ENCODE measurements around the gene SPRR1B.

The SPRR1B gene

DNA sequence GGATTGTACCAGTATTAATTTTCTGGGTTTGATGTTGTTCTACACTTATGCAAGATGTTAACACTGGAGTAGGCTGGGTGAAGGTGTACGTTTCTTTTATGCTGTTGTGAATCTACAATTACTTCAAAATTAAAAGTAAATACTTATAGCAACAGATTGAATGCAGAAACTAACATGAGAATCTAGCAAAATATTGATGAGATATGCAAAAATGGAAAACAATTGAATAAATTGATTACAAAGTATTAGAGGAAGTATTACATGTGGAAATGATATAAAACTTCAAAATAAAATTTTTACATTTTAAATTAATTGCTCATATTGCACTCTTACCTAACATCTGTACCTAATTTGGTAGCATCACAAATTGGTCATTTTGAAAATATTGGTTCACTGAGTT lies 35.2 kb upstream of the SPRR1B start:
- TF ChIP-seq CTCF (IDR thresholded peaks at IDR 0.05; ENCODE audit: unreplicated experiment in 3 of 3) = no peak
- no peak overlapping the region for H3K4me3 Mint-ChIP-seq
- H3K4me1 Mint-ChIP-seq = no peaks in the 10 kb centered on the region
- H3K27me3 Mint-ChIP-seq (ENCODE audit: low read depth) = peaks cover 4% of the 10 kb centered on the region
- peaks cover 6% of the 10 kb centered on the region for H3K9me3 Mint-ChIP-seq
- H3K27ac Mint-ChIP-seq = no peak overlapping the region
- no peaks in the 10 kb centered on the region for H3K36me3 Mint-ChIP-seq (ENCODE audit: low read depth)

DNA sequence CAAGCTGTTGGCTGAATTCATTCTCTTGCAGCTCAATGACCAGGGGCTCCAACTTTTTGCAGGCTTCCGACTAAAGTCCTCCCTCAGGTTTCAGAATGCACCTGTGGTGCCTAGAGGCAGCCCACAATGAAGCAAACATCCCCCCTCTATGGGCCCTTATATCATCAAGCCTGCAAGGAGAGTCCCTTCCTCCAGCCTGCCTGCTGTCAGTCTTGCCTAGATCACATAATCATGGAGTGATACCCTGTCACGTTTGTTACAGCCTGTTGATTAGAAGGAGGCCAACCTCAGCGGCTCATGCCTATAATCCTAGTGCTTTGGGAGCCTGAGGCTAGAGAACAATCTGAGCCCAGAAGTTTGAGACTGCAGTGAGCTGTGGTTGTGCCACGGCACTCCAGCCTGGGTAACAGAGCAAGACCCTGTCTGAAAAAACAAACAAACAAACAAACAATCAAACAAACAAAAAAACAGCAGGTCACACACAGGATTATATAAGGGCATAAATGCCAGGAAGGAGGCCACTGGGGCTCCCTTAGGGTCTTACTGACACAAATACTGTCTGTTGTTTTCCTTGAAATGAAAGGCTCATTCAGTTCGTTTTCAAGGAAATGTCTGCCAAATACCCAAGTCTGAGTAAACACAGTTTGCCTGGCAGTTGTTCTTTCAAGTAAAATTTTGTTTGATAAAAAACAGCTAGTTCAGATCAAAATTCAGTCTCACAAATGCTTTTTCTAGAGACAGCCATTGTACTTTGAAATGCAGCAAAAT lies 34.2 kb upstream of the SPRR1B start:
- Mint-ChIP-seq H3K9me3 (peaks cover 6% of the 10 kb centered on the region), H3K4me1 (no peaks in the 10 kb centered on the region), H3K27me3 (ENCODE audit: low read depth) (peaks cover 4% of the 10 kb centered on the region), H3K36me3 (ENCODE audit: low read depth) (no peaks in the 10 kb centered on the region), H3K27ac (no peak overlapping the region), H3K4me3 (no peak overlapping the region)
- no peak for TF ChIP-seq CTCF (IDR thresholded peaks at IDR 0.05; ENCODE audit: unreplicated experiment in 3 of 3)

DNA sequence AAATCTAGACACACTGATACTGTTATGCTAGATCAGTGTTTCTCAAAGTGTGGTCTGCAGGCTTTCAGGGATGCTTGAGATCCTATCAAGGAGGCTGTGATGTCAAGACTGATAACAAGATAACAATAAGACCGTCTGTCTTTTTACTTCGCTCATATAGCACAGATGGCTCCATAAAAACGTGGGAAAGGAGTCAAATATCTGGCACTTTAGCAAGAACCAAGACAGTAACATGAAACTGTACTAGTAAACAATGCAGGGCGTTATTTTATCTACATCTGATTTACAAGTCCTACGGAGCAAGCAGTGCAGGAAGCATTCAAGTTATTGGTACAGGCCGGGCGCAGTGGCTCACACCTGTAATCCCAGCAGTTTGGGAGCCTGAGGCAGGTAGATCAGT lies 33.1 kb upstream of the SPRR1B start:
- H3K4me1 Mint-ChIP-seq = no peaks in the 10 kb centered on the region

GRCh38 chr1:152998476-152998875 lies 32.5 kb upstream of the SPRR1B start:
- Mint-ChIP-seq H3K36me3 (ENCODE audit: low read depth) (no peaks in the 10 kb centered on the region), H3K9me3 (peaks cover 6% of the 10 kb centered on the region), H3K4me1 (no peaks in the 10 kb centered on the region), H3K4me3 (no peak overlapping the region), H3K27me3 (ENCODE audit: low read depth) (peaks cover 4% of the 10 kb centered on the region), H3K27ac (no peak overlapping the region)
- TF ChIP-seq CTCF (IDR thresholded peaks at IDR 0.05; ENCODE audit: unreplicated experiment in 3 of 3) = no peak

More for the DNA sequence above, 33.1 kb upstream of the SPRR1B start:
- TF ChIP-seq CTCF (IDR thresholded peaks at IDR 0.05; ENCODE audit: unreplicated experiment in 3 of 3) = no peak
- Mint-ChIP-seq H3K36me3 (ENCODE audit: low read depth) (no peaks in the 10 kb centered on the region), H3K27me3 (ENCODE audit: low read depth) (peaks cover 4% of the 10 kb centered on the region), H3K27ac (no peak overlapping the region), H3K4me3 (no peak overlapping the region), H3K9me3 (peaks cover 6% of the 10 kb centered on the region)

GRCh38 chr1:152999818-153000217 lies 31.2 kb upstream of the SPRR1B start:
- no peak for TF ChIP-seq CTCF (IDR thresholded peaks at IDR 0.05; ENCODE audit: unreplicated experiment in 3 of 3)
- Mint-ChIP-seq H3K4me1 (no peaks in the 10 kb centered on the region), H3K9me3 (peaks cover 7% of the 10 kb centered on the region), H3K27me3 (ENCODE audit: low read depth) (peaks cover 4% of the 10 kb centered on the region), H3K4me3 (no peak overlapping the region), H3K36me3 (ENCODE audit: low read depth) (no peaks in the 10 kb centered on the region), H3K27ac (no peak overlapping the region)

GRCh38 chr1:153000294-153000693 lies 30.7 kb upstream of the SPRR1B start:
- peaks cover 7% of the 10 kb centered on the region for H3K9me3 Mint-ChIP-seq
- no peaks in the 10 kb centered on the region for H3K36me3 Mint-ChIP-seq (ENCODE audit: low read depth)
- H3K4me3 Mint-ChIP-seq = no peak overlapping the region
- H3K27ac Mint-ChIP-seq = no peak overlapping the region
- H3K27me3 Mint-ChIP-seq (ENCODE audit: low read depth) = peaks cover 3% of the 10 kb centered on the region
- no peaks in the 10 kb centered on the region for H3K4me1 Mint-ChIP-seq
- TF ChIP-seq CTCF (IDR thresholded peaks at IDR 0.05; ENCODE audit: unreplicated experiment in 3 of 3) = no peak
